Prostate gland (tissue), 2 donors: ENCODE results near the gene SLC17A9. TPM values are rescaled to one million over a fixed set of nuclear protein-coding genes. Genes with fewer than 3 reads are reported as not detected.

Experiments used
- DNase-seq: peaks from one replicate; pipeline ENCODE4 v3.0.0-alpha.2; 2019; ENCODE audit warnings: low spot score
- H3K27ac ChIP-seq, 2 donors: fragments of 200-600 bp; sonication (generic); 2 replicates each; pipeline ENCODE4 v1.5.1; 2017 to 2019
- H3K27me3 ChIP-seq: fragments of 200-600 bp; sonication (generic); replicated peaks from 2 replicates; pipeline ENCODE4 v1.5.1; 2019; ENCODE audit not compliant: insufficient read depth
- H3K36me3 ChIP-seq, 2 donors: fragments of 200-600 bp; sonication (generic); 1 replicate in 1 of 2; 2 replicates in 1 of 2; pipeline versions ENCODE4 v1.5.1 to v1.8.1; 2017 to 2019
- H3K4me1 ChIP-seq: fragments of 200-600 bp; sonication (generic); replicated peaks from 2 replicates; pipeline ENCODE4 v1.5.1; 2019
- H3K4me3 ChIP-seq, 2 donors: fragments of 200-600 bp; sonication (generic); 2 replicates each; pipeline ENCODE4 v1.5.1; 2017 to 2019
- H3K9me3 ChIP-seq: fragments of 200-600 bp; sonication (generic); 2 replicates; pipeline ENCODE4 v1.5.1; 2017
- CTCF ChIP-seq, 4 experiments: fragments of 200-600 bp in 2 of 4; fragments of 450-650 bp in 2 of 4; sonication (generic) in 2 of 4; IDR thresholded peaks; 1 replicate in 3 of 4; 2 replicates in 1 of 4; pipeline ENCODE4 v1.5.1; 2016 to 2019; ENCODE audit warnings: antibody characterized with exemption in 4 of 4, mild to moderate bottlenecking in 2 of 4, moderate library complexity in 2 of 4
- POLR2A ChIP-seq: fragments of 450-650 bp; IDR thresholded peaks from one replicate; pipeline ENCODE4 v1.6.1; 2016; ENCODE audit warnings: antibody characterized with exemption, mild to moderate bottlenecking
- POLR2AphosphoS5 ChIP-seq: sonication (generic); formaldehyde crosslinking; IDR thresholded peaks from one replicate; pipeline ENCODE4 v1.6.1; 2017; ENCODE audit warnings: antibody characterized with exemption
- WGBS: methylation state at CpG from one replicate; pipeline ENCODE4 v1.1.5; 2018; 5-methylcytosine and 5-hydroxymethylcytosine counted together
- intact Hi-C: fragments of 100-400 bp; cut with DNase I; formaldehyde crosslinking; loops from one replicate; pipeline ENCODE4 v1.14.2; 2022
- total RNA-seq, 2 donors: library from RNA; depleted of rRNA; stranded (reverse); fragments of >200 nt; gene quantifications; one replicate each; pipeline ENCODE4 v1.1.0, GENCODE V29; 2016

SLC17A9 gene
- total RNA-seq, 2 donors from 2014 or later = 0.41 to 3.5 TPM

- WGBS = 71% methylated on average over 18 of the region's 18 CpGs
- H3K9me3 ChIP-seq = no peaks in the 10 kb centered on the region
- no peaks in the 10 kb centered on the region for H3K4me1 ChIP-seq
- H3K27ac ChIP-seq = no peak overlapping the region
- no peak overlapping the region for H3K4me3 ChIP-seq
- no peaks in the 10 kb centered on the region for H3K36me3 ChIP-seq
- TF ChIP-seq CTCF (IDR thresholded peaks at IDR 0.05) (no peak), POLR2A (no peak), POLR2AphosphoS5 (no peak)
- peaks cover 19% of the 10 kb centered on the region for H3K27me3 ChIP-seq
- intact Hi-C loops = no loop called here
- no peak for DNase-seq
Observed at GRCh38 chr20:62984666-62985443, 32.3 kb downstream of the SLC17A9 start.

- H3K27ac ChIP-seq = no peak overlapping the region
- intact Hi-C loops = no loop called here
- H3K4me3 ChIP-seq = no peak overlapping the region
- DNase-seq = no peak
- H3K4me1 ChIP-seq = no peaks in the 10 kb centered on the region
- H3K9me3 ChIP-seq = no peaks in the 10 kb centered on the region
- peaks cover 19% of the 10 kb centered on the region for H3K27me3 ChIP-seq
- 63% methylated on average over 14 of the region's 14 CpGs for WGBS
- H3K36me3 ChIP-seq = no peaks in the 10 kb centered on the region
- TF ChIP-seq POLR2A (no peak), POLR2AphosphoS5 (no peak), CTCF (IDR thresholded peaks at IDR 0.05) (no peak)
Observed at GRCh38 chr20:62985444-62985778, 32.9 kb downstream of the SLC17A9 start.

- Histone ChIP-seq H3K36me3 (no peaks in the 10 kb centered on the region), H3K9me3 (no peaks in the 10 kb centered on the region), H3K4me1 (no peaks in the 10 kb centered on the region), H3K4me3 (no peak overlapping the region), H3K27ac (no peak overlapping the region), H3K27me3 (peaks cover 18% of the 10 kb centered on the region)
- DNase-seq = no peak
- intact Hi-C loops = no loop called here
- TF ChIP-seq POLR2AphosphoS5 (no peak), POLR2A (no peak), CTCF (IDR thresholded peaks at IDR 0.05) (no peak)
- 68% methylated on average over 6 of the region's 6 CpGs for WGBS
Observed at GRCh38 chr20:62986257-62986800, 33.8 kb downstream of the SLC17A9 start.

- Histone ChIP-seq H3K27ac (no peak overlapping the region), H3K36me3 (no peaks in the 10 kb centered on the region), H3K9me3 (no peaks in the 10 kb centered on the region), H3K4me1 (no peaks in the 10 kb centered on the region), H3K27me3 (peaks cover 11% of the 10 kb centered on the region), H3K4me3 (no peak overlapping the region)
- TF ChIP-seq POLR2A (no peak), POLR2AphosphoS5 (no peak), CTCF (IDR thresholded peaks at IDR 0.05) (no peak)
- WGBS = 67% methylated on average over 10 of the region's 10 CpGs
- no peak for DNase-seq
- intact Hi-C loops = no loop called here
Observed at GRCh38 chr20:62987114-62987513, 34.6 kb downstream of the SLC17A9 start.

GRCh38 chr20:62989201-62989601, 36.7 kb downstream of the SLC17A9 start:
- H3K9me3 ChIP-seq = no peaks in the 10 kb centered on the region
- whole genome bisulfite sequencing = 47% methylated on average over 11 of the region's 11 CpGs
- TF ChIP-seq POLR2AphosphoS5 (no peak), CTCF (IDR thresholded peaks at IDR 0.05) (no peak), POLR2A (no peak)
- peaks cover 8% of the 10 kb centered on the region for H3K27me3 ChIP-seq
- intact Hi-C loops = no loop called here
- no peaks in the 10 kb centered on the region for H3K36me3 ChIP-seq
- no peaks in the 10 kb centered on the region for H3K4me1 ChIP-seq
- DNase-seq = no peak
- H3K27ac ChIP-seq = no peak overlapping the region
- H3K4me3 ChIP-seq = no peak overlapping the region
